ENCODE measurements around the gene RMRP. TPM values are rescaled to one million over a fixed set of nuclear protein-coding genes. Genes with fewer than 3 reads are reported as not detected.

Gene RMRP
- total and polyA plus RNA-seq, 9 donors = 126 to 27,726 (median 13,004) TPM; not detected in 1

- no peaks in the 10 kb centered on the region for H3K4me1 ChIP-seq (ENCODE audit: insufficient read depth)
- H3K27me3 ChIP-seq = no peaks in the 10 kb centered on the region
- no peak overlapping the region for H3K4me3 ChIP-seq
- intact Hi-C loops (cut with DNase I) = no loop called here
- no peak for TF ChIP-seq CTCF (IDR thresholded peaks at IDR 0.05)
- TF ChIP-seq POLR2A (IDR thresholded peaks at IDR 0.05) = no peak
- no peak for TF ChIP-seq EP300 (IDR thresholded peaks at IDR 0.05)
- no peak overlapping the region for H3K27ac ChIP-seq
- no peak for DNase-seq
- WGBS, 3 donors = 85 to 94% (median 86%) methylated on average over 2 of the region's 2 CpGs
- H3K36me3 ChIP-seq = no peaks in the 10 kb centered on the region
- H3K9me3 ChIP-seq = no peaks in the 10 kb centered on the region
Measured at GRCh38 chr9:35627575-35627974, 30.2 kb downstream of the RMRP start.

GRCh38 chr9:35619800-35620158 lies 38.0 kb downstream of the RMRP start:
- H3K9me3 ChIP-seq = no peaks in the 10 kb centered on the region
- no peak overlapping the region for H3K27ac ChIP-seq
- H3K36me3 ChIP-seq = no peaks in the 10 kb centered on the region
- DNase-seq = no peak
- H3K4me3 ChIP-seq = no peak overlapping the region
- intact Hi-C loops (cut with DNase I) = no loop called here
- 48 to 52% (median 49%) methylated on average over 2 of the region's 2 CpGs for WGBS, 3 donors
- no peak for TF ChIP-seq POLR2A (IDR thresholded peaks at IDR 0.05)
- TF ChIP-seq CTCF (IDR thresholded peaks at IDR 0.05) = no peak
- TF ChIP-seq EP300 (IDR thresholded peaks at IDR 0.05) = no peak
- no peaks in the 10 kb centered on the region for H3K27me3 ChIP-seq
- no peaks in the 10 kb centered on the region for H3K4me1 ChIP-seq (ENCODE audit: insufficient read depth)

- TF ChIP-seq EP300 (IDR thresholded peaks at IDR 0.05) = no peak
- no peak for TF ChIP-seq CTCF (IDR thresholded peaks at IDR 0.05)
- no peak for TF ChIP-seq POLR2A (IDR thresholded peaks at IDR 0.05)
- no peaks in the 10 kb centered on the region for H3K9me3 ChIP-seq
- H3K27me3 ChIP-seq = no peaks in the 10 kb centered on the region
- H3K4me3 ChIP-seq = no peak overlapping the region
- DNase-seq = no peak
- H3K27ac ChIP-seq = no peak overlapping the region
- WGBS, 3 donors = 85 to 89% (median 87%) methylated on average over 17 of the region's 17 CpGs
- intact Hi-C loops (cut with DNase I) = no loop called here
- H3K4me1 ChIP-seq (ENCODE audit: insufficient read depth) = no peaks in the 10 kb centered on the region
- H3K36me3 ChIP-seq = no peaks in the 10 kb centered on the region
Measured at GRCh38 chr9:35618854-35619799, 38.7 kb downstream of the RMRP start.

GRCh38 chr9:35618325-35618727 lies 39.5 kb downstream of the RMRP start, which contains the start of gene CD72:
TSS of gene CD72 (minus strand) at chr9:35618413. CDS start at chr9:35618303, 110 bp downstream.
- intact Hi-C loops (cut with DNase I) = no loop called here
- TF ChIP-seq EP300 (IDR thresholded peaks at IDR 0.05) (no peak), CTCF (IDR thresholded peaks at IDR 0.05) (no peak)
- no peak for DNase-seq
- Histone ChIP-seq H3K27ac (no peak within 1 kb of the TSS), H3K4me3 (peak within 1 kb of the TSS; percentile 29), H3K4me1 (ENCODE audit: insufficient read depth) (no peaks in the 10 kb centered on the region), H3K9me3 (no peaks in the 10 kb centered on the region), H3K27me3 (no peaks in the 10 kb centered on the region), H3K36me3 (no peaks in the 10 kb centered on the region)
- WGBS, 3 donors = 68 to 80% (median 71%) methylated on average over 7 of the region's 7 CpGs
